Calu3 (cell line): ENCODE measurements around the gene RASGRF2. TPM values are rescaled to one million over a fixed set of nuclear protein-coding genes. Genes with fewer than 3 reads are reported as not detected.

ENCODE experiments used
- BruUV-seq: library from RNA; stranded (reverse); fragments of 400-500 nt; replicated peaks from 2 replicates; lab custom pipeline; 2021; lab: Mats Ljungman, UMichigan
- CTCF ChIA-PET: fragments of 300-600 bp; sonication (Branson Sonifier 250); formaldehyde crosslinking; loops from one replicate; lab custom pipeline; 2022; ENCODE audit warnings: antibody characterized with exemption; lab: Charles Lee
- DNase-seq: peaks from one replicate; pipeline ENCODE4 v3.0.0; 2022
- H3K27ac Mint-ChIP-seq: one replicate; pipeline ENCODE4 v1.8.0; 2022; ENCODE audit warnings: mixed read lengths; ENCODE audit not compliant: unreplicated experiment
- H3K27me3 Mint-ChIP-seq: one replicate; pipeline ENCODE4 v1.8.0; 2022; ENCODE audit warnings: mixed read lengths; ENCODE audit not compliant: unreplicated experiment
- H3K36me3 Mint-ChIP-seq: one replicate; pipeline ENCODE4 v1.8.0; 2022; ENCODE audit warnings: mild to moderate bottlenecking, moderate library complexity, mixed read lengths; ENCODE audit not compliant: insufficient read depth, unreplicated experiment
- H3K4me1 Mint-ChIP-seq: one replicate; pipeline ENCODE4 v1.8.0; 2022; ENCODE audit warnings: mild to moderate bottlenecking, low read depth, mixed read lengths; ENCODE audit not compliant: unreplicated experiment
- H3K4me3 Mint-ChIP-seq: one replicate; pipeline ENCODE4 v1.8.0; 2022; ENCODE audit warnings: mild to moderate bottlenecking, low read depth, moderate library complexity, mixed read lengths; ENCODE audit not compliant: unreplicated experiment
- H3K9me3 Mint-ChIP-seq: one replicate; pipeline ENCODE4 v1.8.0; 2022; ENCODE audit warnings: low read depth, mixed read lengths; ENCODE audit not compliant: unreplicated experiment
- CTCF ChIP-seq: fragments of 200-600 bp; IDR thresholded peaks from one replicate; pipeline ENCODE4 v1.8.0; 2022; ENCODE audit warnings: antibody characterized with exemption; ENCODE audit not compliant: unreplicated experiment
- intact Hi-C: fragments of 100-400 bp; cut with micrococcal nuclease; formaldehyde crosslinking; loops from one replicate; pipeline ENCODE4 v1.10.0; 2022; ENCODE audit not compliant: unreplicated experiment
- total RNA-seq: library from RNA; stranded (reverse); gene quantifications from 2 replicates; pipeline ENCODE4 v1.2.3, GENCODE V29; 2022

The RASGRF2 gene
- total RNA-seq, 1 experiment from 2014 or later = 27.7 TPM

- intact Hi-C loops = no loop called here
- H3K27me3 Mint-ChIP-seq = no peaks in the 10 kb centered on the region
- no peak for TF ChIP-seq CTCF
- H3K4me1 Mint-ChIP-seq = no peaks in the 10 kb centered on the region
- CTCF ChIA-PET = no interaction called here
- H3K9me3 Mint-ChIP-seq = no peaks in the 10 kb centered on the region
- H3K27ac Mint-ChIP-seq = no peak overlapping the region
- no TSS peak for BruUV-seq
- no peak for DNase-seq
- no peaks in the 10 kb centered on the region for H3K36me3 Mint-ChIP-seq
- no peak overlapping the region for H3K4me3 Mint-ChIP-seq
These were observed 221.6 kb downstream of the RASGRF2 start for GRCh38 chr5:81181576-81182316.

GRCh38 chr5:81182396-81183390 lies 222.5 kb downstream of the RASGRF2 start:
- DNase-seq = no peak
- no peak overlapping the region for H3K27ac Mint-ChIP-seq
- intact Hi-C loops = no loop called here
- H3K36me3 Mint-ChIP-seq = no peaks in the 10 kb centered on the region
- no peaks in the 10 kb centered on the region for H3K9me3 Mint-ChIP-seq
- CTCF ChIA-PET = no interaction called here
- BruUV-seq = no TSS peak
- no peak for TF ChIP-seq CTCF
- H3K27me3 Mint-ChIP-seq = no peaks in the 10 kb centered on the region
- no peaks in the 10 kb centered on the region for H3K4me1 Mint-ChIP-seq
- H3K4me3 Mint-ChIP-seq = no peak overlapping the region

- H3K4me3 Mint-ChIP-seq = no peak overlapping the region
- no peaks in the 10 kb centered on the region for H3K27me3 Mint-ChIP-seq
- CTCF ChIA-PET = no interaction called here
- H3K4me1 Mint-ChIP-seq = no peaks in the 10 kb centered on the region
- intact Hi-C loops = no loop called here
- no peak for TF ChIP-seq CTCF
- DNase-seq = no peak
- H3K9me3 Mint-ChIP-seq = no peaks in the 10 kb centered on the region
- no TSS peak for BruUV-seq
- H3K27ac Mint-ChIP-seq = no peak overlapping the region
- no peaks in the 10 kb centered on the region for H3K36me3 Mint-ChIP-seq
These were observed 223.9 kb downstream of the RASGRF2 start for GRCh38 chr5:81183811-81184748.

GRCh38 chr5:81184749-81185110 lies 224.6 kb downstream of the RASGRF2 start:
- no peak for DNase-seq
- intact Hi-C loops = no loop called here
- BruUV-seq = no TSS peak
- Mint-ChIP-seq H3K9me3 (no peaks in the 10 kb centered on the region), H3K27ac (no peak overlapping the region), H3K36me3 (no peaks in the 10 kb centered on the region), H3K4me3 (no peak overlapping the region), H3K27me3 (no peaks in the 10 kb centered on the region), H3K4me1 (no peaks in the 10 kb centered on the region)
- CTCF ChIA-PET = no interaction called here
- no peak for TF ChIP-seq CTCF
